ENCODE measurements around the gene NTN1. TPM values are rescaled to one million over a fixed set of nuclear protein-coding genes. Genes with fewer than 3 reads are reported as not detected.

The NTN1 gene
- polyA plus RNA-seq, 1 donor from 2014 or later = 16.2 TPM

DNA sequence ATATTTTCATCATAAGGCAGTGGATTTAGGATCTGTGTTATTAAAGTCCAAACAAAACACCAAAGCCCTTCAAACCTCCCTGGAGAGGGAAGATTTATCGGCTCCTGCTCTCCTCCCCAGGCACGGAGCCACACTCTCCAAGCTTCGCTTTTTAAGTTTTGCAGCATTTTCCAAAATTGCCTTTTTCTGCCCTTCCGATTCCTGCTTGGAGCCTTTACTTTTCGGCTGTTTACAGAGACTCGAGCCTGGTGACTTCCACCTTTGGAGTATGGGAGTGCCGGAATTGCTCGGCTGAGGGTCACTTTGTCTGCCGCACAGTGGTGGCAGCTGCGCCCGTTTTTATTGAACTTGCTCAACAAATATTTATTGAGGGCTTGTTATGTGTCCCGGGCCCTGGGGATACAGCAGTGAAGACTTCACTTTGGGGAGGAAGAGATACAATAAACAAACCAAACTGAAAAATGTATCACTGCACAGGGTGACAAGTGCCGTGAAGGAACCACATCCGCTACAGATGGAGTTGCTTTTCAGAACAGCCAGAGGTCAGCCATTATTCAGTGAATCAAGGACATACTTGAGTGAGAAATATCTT is 185.5 kb downstream of the NTN1 start:
- Histone ChIP-seq H3K4me2 (ENCODE audit: low read length) (no peak overlapping the region), H3K79me2 (replicated peaks; ENCODE audit: insufficient read depth, low read length) (no peaks in the 10 kb centered on the region), H3K27me3 (ENCODE audit: insufficient read depth, low read depth, low read length) (no peaks in the 10 kb centered on the region), H4K20me1 (ENCODE audit: insufficient read depth) (no peaks in the 10 kb centered on the region), H3K36me3 (ENCODE audit: insufficient read depth, low read length) (no peaks in the 10 kb centered on the region), H3K27ac (ENCODE audit: low read length) (no peak overlapping the region), H3K9ac (ENCODE audit: low read length) (no peak overlapping the region), H3F3A (ENCODE audit: insufficient read depth, low read length, poor library complexity, severe bottlenecking) (no peaks in the 10 kb centered on the region), H3K9me2 (ENCODE audit: insufficient read depth, low read length) (no peaks in the 10 kb centered on the region), H3K9me3 (ENCODE audit: low read length) (no peaks in the 10 kb centered on the region), H2AFZ (ENCODE audit: low read depth, low read length) (no peak overlapping the region), H3K4me3 (ENCODE audit: low read length) (no peak overlapping the region)
- TF ChIP-seq RAD21 (conservative IDR thresholded peaks at IDR 0.05) (no peak), EP300 (conservative IDR thresholded peaks at IDR 0.05; ENCODE audit: poor library complexity, severe bottlenecking) (no peak), TAF1 (IDR thresholded peaks at IDR 0.05; ENCODE audit: low read depth) (no peak)
- TF ChIP-seq, protein P1, sequence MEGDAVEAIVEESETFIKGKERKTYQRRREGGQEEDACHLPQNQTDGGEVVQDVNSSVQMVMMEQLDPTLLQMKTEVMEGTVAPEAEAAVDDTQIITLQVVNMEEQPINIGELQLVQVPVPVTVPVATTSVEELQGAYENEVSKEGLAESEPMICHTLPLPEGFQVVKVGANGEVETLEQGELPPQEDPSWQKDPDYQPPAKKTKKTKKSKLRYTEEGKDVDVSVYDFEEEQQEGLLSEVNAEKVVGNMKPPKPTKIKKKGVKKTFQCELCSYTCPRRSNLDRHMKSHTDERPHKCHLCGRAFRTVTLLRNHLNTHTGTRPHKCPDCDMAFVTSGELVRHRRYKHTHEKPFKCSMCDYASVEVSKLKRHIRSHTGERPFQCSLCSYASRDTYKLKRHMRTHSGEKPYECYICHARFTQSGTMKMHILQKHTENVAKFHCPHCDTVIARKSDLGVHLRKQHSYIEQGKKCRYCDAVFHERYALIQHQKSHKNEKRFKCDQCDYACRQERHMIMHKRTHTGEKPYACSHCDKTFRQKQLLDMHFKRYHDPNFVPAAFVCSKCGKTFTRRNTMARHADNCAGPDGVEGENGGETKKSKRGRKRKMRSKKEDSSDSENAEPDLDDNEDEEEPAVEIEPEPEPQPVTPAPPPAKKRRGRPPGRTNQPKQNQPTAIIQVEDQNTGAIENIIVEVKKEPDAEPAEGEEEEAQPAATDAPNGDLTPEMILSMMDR (IDR thresholded peaks at IDR 0.05; ENCODE audit: poor library complexity, severe bottlenecking) = no peak

GRCh38 chr17:9208381-9209105 is 187.2 kb downstream of the NTN1 start:
- no peak overlapping the region for H2AFZ ChIP-seq (ENCODE audit: low read depth, low read length)
- no peaks in the 10 kb centered on the region for H3K9me2 ChIP-seq (ENCODE audit: insufficient read depth, low read length)
- H3K27ac ChIP-seq (ENCODE audit: low read length) = no peak overlapping the region
- no peaks in the 10 kb centered on the region for H3F3A ChIP-seq (ENCODE audit: insufficient read depth, low read length, poor library complexity, severe bottlenecking)
- H3K9me3 ChIP-seq (ENCODE audit: low read length) = no peaks in the 10 kb centered on the region
- H4K20me1 ChIP-seq (ENCODE audit: insufficient read depth) = no peaks in the 10 kb centered on the region
- no peak overlapping the region for H3K9ac ChIP-seq (ENCODE audit: low read length)
- no peak overlapping the region for H3K4me3 ChIP-seq (ENCODE audit: low read length)
- H3K36me3 ChIP-seq (ENCODE audit: insufficient read depth, low read length) = no peaks in the 10 kb centered on the region
- no peak overlapping the region for H3K4me2 ChIP-seq (ENCODE audit: low read length)
- TF ChIP-seq EZH2 (IDR thresholded peaks at IDR 0.05; ENCODE audit: borderline replicate concordance, insufficient read depth, low read length, poor library complexity, severe bottlenecking) (no peak), SMC3 (conservative IDR thresholded peaks at IDR 0.05; ENCODE audit: poor library complexity) (no peak), TAF1 (IDR thresholded peaks at IDR 0.05; ENCODE audit: low read depth) (no peak), REST (IDR thresholded peaks at IDR 0.05; ENCODE audit: borderline replicate concordance) (no peak), MXI1 (conservative IDR thresholded peaks at IDR 0.05; ENCODE audit: poor library complexity, severe bottlenecking) (no peak), POLR2AphosphoS5 (IDR thresholded peaks at IDR 0.05) (no peak), RAD21 (conservative IDR thresholded peaks at IDR 0.05) (no peak), EP300 (conservative IDR thresholded peaks at IDR 0.05; ENCODE audit: poor library complexity, severe bottlenecking) (no peak)
- TF ChIP-seq, protein P1 (IDR thresholded peaks at IDR 0.05; ENCODE audit: poor library complexity, severe bottlenecking) = no peak
- H3K27me3 ChIP-seq (ENCODE audit: insufficient read depth, low read depth, low read length) = no peaks in the 10 kb centered on the region
- no peaks in the 10 kb centered on the region for H3K79me2 ChIP-seq (replicated peaks; ENCODE audit: insufficient read depth, low read length)

All from neural cell (in vitro differentiated cells).